NOMO-1 treated with DMSO at 0.1 percent for 48 hours (cell line): ENCODE results near the gene PSMD10.

Experiments used
- DNase-seq: peaks from one replicate; lab custom pipeline; 2025; ENCODE audit not compliant: unreplicated experiment; lab: John Stamatoyannopoulos, UW

The PSMD10 gene, protein sequence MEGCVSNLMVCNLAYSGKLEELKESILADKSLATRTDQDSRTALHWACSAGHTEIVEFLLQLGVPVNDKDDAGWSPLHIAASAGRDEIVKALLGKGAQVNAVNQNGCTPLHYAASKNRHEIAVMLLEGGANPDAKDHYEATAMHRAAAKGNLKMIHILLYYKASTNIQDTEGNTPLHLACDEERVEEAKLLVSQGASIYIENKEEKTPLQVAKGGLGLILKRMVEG

DNA sequence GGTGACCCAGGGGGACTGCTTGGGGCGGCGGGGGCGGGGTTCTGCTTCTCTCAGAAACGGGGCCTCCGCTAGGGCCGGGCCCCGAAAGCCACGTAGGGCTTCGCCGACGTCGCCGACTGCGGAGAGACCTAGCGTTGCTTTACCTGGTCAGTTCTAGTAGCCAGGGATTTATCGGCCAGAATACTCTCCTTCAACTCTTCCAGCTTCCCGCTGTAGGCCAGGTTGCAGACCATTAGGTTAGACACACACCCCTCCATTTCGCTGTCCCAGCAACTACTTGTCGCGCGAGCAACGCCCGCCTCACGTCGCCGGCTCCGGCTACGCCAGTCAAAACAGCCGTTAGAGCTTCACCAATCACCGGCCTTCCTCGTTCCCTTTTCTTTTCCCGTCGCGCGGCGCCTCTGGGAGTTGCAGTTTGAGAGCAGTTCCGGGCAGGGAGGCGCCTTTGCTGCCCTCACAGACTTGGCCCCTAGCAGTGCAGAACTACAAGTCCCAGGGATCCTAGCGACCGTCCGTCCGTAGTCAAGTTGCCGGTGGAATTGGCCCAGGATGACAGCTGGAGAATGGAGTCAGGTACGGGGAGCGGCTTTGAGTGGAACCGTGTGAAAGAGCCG lies at the start of gene PSMD10, which contains the start of gene ATG4A:
TSS of gene PSMD10 (minus strand) at position 279 of the 614 bp plus-strand sequence. CDS start at position 257, 22 bp downstream.
TSS of gene ATG4A (plus strand) at position 515 of the 614 bp plus-strand sequence. CDS start at position 564, 49 bp downstream.
- DNase-seq = peak; percentile 95

GRCh38 chrX:108138814-108139702 lies 47.7 kb upstream of the PSMD10 start:
- peak; percentile 9 for DNase-seq

DNA sequence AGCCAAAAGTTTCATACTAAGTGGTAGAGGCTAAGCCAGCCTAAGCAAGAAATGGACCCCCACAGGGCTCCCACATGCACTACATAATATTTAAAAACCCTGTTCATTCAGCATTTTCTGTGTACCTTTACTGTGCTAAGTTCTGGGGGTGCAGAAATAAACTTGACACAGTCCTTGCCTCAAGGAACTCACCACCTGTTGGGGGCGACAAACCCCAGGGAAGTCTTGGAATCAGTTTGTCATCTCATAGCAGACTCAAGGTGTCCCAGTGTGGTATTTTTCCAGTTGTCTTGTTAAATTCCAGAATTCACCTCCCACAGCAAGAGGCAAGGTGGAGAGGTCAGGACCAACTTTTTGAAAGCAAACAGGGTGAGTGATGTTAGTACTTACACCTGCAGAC lies 43.4 kb upstream of the PSMD10 start:
- DNase-seq = no peak

DNA sequence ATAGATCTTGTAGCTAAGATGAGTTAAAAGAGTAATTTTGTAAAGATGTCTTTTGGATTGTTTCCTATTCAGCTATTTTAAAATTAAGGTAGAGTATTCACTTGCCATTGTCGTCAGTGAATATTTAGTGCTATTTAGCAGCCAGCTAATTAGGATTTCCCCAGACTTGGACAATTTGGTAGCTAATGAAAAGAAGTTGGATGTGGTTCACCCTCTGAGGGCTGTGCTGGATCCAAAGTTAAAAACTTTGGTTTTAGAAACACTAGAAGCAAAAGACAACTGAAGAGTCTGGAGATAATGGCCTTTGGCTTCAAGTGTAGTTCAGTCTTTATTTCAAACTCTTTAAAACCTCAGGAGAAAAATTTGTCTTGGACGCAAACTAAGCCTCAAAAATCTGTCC lies 41.5 kb upstream of the PSMD10 start:
- no peak for DNase-seq

- DNase-seq = no peak
These were observed 40.7 kb upstream of the PSMD10 start for GRCh38 chrX:108132034-108132433.

- no peak for DNase-seq
These were observed 40.1 kb upstream of the PSMD10 start for GRCh38 chrX:108131471-108131870.

DNA sequence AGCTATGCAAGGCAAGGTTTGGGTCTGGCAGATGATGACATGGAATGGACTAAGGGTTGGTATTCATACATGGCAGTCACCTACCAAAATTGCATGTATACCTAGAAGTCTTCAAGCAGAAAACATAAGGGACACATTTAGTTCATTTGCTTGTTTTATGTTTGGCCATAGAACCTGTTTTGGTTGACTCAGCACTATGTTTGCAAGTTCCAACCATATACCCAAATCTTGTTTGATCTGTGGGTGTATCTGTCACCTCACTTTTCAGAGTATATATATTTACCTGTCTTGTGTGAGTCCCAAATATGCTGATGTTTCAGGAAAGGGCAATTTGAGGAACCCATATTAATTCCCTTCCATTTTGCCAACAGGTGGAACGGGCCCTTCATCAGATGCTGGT lies 39.5 kb upstream of the PSMD10 start:
- no peak for DNase-seq

GRCh38 chrX:108127152-108127551 lies 35.8 kb upstream of the PSMD10 start:
- DNase-seq = no peak

GRCh38 chrX:108126661-108127060 lies 35.3 kb upstream of the PSMD10 start:
- DNase-seq = no peak

- no peak for DNase-seq
These were observed 32.4 kb upstream of the PSMD10 start for GRCh38 chrX:108123591-108124366.

DNA sequence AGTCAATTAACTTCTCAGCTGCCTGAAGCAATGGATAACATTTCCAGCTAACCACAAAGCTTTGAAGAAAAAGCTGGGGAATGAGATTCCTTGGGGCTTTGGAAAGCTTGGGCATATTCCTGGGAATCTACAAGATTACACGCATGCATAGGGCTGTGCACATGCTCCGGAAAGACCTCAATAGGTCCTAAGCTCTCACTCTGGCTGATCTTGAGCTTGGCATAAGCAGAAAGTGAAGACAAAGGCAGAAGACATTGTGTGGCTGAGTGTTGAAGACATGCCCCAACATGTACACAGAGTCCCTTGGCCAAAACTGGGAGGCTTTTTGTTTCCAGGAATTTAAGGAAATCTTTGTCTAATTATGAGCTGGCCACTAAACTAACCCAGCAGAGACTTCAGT lies 31.4 kb upstream of the PSMD10 start:
- DNase-seq = no peak

GRCh38 chrX:108121291-108121690 lies 29.9 kb upstream of the PSMD10 start:
- no peak for DNase-seq

GRCh38 chrX:108117988-108118387 lies 26.6 kb upstream of the PSMD10 start:
- DNase-seq = no peak

DNA sequence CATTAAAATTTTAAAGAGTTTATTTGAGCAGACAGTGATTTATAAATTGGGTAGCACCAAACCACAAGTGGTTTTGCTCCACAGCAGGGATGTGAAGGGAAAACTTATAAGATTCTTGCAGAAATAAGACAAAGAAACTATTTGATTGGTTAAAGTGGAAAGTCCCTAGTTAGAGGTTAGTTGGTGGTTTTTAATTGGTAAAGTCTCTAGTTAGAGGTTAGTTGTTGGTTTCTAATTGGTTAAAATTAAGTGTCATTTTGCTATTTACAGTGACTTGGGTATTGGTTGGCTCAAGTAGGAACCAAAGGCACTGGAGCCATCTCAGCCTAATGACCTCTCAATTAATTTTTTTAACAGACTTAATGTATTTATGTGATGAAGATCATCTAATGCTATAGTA lies 23.2 kb upstream of the PSMD10 start:
- DNase-seq = no peak

- DNase-seq = no peak
These were observed 14.1 kb upstream of the PSMD10 start for GRCh38 chrX:108105473-108105872.

- no peak for DNase-seq
These were observed 6.0 kb upstream of the PSMD10 start for GRCh38 chrX:108097380-108097779.

DNA sequence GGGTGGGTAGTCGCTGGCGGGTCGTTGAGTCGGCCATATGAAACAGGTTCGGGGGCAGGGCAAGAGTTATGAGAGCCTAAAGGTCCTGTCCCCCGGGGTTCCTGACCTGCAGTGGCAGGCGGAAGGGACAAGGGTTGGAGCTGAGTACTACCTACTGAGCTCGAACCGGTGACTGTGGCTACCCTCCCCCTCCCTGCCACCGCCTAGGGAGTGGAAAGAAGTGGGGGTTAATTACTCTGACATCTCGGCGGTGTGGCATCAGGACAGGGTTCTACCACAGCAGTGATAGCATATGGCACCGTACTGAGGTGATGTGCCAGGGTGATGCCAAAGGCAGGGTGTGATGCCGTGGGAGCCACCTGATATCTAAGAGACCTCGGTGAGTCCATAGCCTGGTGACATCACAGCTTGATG lies 543 bp upstream of the PSMD10 start:
- DNase-seq = no peak

- DNase-seq = peak; percentile 29
These were observed 665 bp downstream of the PSMD10 start for GRCh38 chrX:108090491-108091263.

- no peak for DNase-seq
These were observed 2.8 kb downstream of the PSMD10 start for GRCh38 chrX:108088511-108088910.

DNA sequence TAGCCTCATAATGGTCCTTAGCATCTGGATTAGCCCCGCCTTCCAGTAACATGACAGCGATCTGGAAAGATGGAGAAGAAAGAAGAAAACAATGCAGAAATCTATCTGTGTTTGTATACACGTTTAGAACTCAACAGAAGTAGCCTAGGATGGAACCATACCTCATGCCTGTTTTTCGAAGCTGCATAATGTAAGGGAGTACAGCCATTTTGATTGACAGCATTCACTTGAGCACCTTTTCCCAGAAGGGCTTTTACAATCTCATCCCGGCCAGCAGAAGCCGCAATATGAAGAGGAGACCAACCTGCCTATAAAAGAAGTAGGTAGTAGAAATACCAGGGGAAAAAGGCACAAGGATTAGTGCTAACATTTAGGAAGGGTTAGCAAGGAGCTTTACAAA lies 3.5 kb downstream of the PSMD10 start:
- no peak for DNase-seq
